G401.6 (cell line): ENCODE data around the gene TICAM2.
A peak's percentile ranks its signal among the peaks of the same experiment; 100 is the strongest.

Experiments used
- FAIRE-seq: peaks from 2 replicates; lab custom pipeline; 2012; peaks lifted over from hg19 to GRCh38; lab: Jason Lieb, UNC

Gene TICAM2

DNA sequence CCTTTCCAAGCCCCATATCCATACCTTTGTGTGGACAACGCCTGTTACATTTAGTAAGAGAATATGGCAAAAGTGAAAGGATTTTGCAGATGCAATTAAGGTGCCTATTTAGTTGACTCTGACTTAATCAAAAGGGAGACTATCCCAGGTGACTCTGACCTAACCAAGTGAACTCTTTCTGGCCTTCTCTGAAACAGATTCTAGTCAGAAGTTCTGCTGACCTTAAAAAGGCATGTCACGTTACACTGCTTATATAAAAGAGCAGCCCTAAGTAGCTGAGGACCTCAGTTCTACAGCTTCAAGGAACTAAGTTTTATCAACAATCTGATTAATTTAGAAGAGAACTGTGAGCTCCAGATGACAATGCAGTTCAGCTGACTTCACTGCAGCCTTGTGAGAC is 5.7 kb upstream of the TICAM2 start:
- no peak for FAIRE-seq

DNA sequence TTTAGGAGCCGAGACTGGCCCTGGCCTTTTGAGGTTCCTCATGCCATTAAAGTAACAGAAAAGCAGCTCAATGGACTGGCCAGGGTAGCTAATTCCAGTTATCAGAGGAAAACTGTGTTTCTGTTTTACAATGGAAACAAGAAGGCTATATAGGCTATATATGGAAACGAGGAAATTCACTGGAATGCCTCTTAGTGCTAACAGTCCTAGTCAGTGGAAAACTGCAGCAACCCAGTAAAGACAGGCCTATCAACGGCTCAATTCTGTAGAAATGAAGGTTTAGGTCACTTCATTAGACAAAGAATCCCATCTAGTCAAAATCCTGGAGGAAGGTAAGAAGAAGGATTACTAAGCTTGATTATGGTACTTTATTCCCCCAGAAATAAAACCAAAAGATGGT is 3.2 kb upstream of the TICAM2 start:
- FAIRE-seq: no peak

- FAIRE-seq: no peak
Observed at GRCh38 chr5:115602591-115603125, 379 bp upstream of the TICAM2 start.

- FAIRE-seq: no peak
Observed at GRCh38 chr5:115600766-115601165, 1.5 kb downstream of the TICAM2 start.

DNA sequence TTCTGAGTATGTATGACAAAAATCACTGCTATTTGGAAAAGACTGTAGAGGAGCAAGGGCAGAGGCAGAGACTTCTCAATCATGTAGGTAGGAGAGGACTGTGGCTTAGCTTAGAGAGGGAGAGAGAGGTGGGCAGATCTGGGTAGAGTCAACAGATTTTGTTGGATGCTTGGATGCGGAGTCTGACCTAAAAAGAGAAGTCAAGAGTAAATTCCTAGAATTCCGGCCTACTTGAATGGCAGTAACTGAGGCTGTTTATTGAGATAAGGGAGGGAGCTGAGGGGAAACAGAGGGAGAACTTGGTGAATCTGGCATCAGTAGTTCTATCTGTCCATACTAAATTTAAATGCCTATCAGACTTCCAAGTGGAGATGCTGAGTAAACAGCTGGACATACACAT is 2.4 kb downstream of the TICAM2 start:
- no peak for FAIRE-seq

- no peak for FAIRE-seq
Observed at GRCh38 chr5:115599502-115599901, 2.8 kb downstream of the TICAM2 start.

- no peak for FAIRE-seq
Observed at GRCh38 chr5:115594128-115595047, 7.9 kb downstream of the TICAM2 start.

- no peak for FAIRE-seq
Observed at GRCh38 chr5:115589043-115589442, 13.2 kb downstream of the TICAM2 start.

- FAIRE-seq: no peak
Observed at GRCh38 chr5:115588640-115589039, 13.6 kb downstream of the TICAM2 start.

GRCh38 chr5:115586525-115587146 is 15.6 kb downstream of the TICAM2 start:
- FAIRE-seq: peak; percentile 85

- no peak for FAIRE-seq
Observed at GRCh38 chr5:115585265-115585664, 17.0 kb downstream of the TICAM2 start.

GRCh38 chr5:115584501-115584900 is 17.8 kb downstream of the TICAM2 start:
- no peak for FAIRE-seq

- FAIRE-seq: no peak
Observed at GRCh38 chr5:115583474-115583873, 18.8 kb downstream of the TICAM2 start.

- no peak for FAIRE-seq
Observed at GRCh38 chr5:115580941-115581340, 21.3 kb downstream of the TICAM2 start.

DNA sequence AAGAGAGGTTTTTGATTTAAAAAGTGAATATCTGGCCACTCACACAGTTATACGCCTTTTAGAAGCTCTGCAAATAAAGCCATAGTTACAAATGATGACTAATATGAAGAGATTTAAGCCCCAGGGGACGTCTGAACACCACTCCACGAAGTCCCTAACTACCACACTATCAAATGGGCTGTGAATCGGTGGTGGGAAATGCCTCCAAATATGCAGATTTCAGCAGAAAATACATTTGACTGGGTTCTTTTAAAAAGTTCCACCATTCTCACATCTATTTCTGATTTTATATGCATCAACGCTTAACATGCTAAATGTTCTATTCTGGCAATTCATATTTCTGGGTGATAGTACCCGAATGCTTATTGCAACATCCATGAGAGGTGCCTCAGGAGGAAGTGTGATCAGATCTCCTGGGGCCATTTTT is 22.5 kb downstream of the TICAM2 start:
- FAIRE-seq: no peak

GRCh38 chr5:115579216-115579615 is 23.1 kb downstream of the TICAM2 start:
- no peak for FAIRE-seq

DNA sequence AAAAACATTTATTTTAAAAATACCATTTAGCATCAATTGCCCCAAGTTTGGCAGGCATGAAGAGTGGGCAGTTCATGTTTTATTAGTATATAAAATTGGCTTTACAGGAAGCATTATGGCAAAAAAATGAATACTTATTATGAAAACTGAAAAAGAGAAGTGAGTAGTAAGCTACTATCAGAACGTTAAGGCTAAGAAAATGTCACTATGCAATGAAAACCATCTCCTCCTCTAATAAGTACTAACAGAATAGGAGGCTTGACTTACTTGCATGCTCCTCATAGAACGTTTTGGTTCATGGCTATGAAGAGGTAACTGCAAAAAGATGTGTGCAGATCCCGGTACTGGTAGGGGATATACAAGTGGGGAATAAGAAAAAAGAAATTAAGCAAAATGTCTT is 23.6 kb downstream of the TICAM2 start:
- FAIRE-seq: no peak

GRCh38 chr5:115577741-115578140 is 24.5 kb downstream of the TICAM2 start:
- no peak for FAIRE-seq

DNA sequence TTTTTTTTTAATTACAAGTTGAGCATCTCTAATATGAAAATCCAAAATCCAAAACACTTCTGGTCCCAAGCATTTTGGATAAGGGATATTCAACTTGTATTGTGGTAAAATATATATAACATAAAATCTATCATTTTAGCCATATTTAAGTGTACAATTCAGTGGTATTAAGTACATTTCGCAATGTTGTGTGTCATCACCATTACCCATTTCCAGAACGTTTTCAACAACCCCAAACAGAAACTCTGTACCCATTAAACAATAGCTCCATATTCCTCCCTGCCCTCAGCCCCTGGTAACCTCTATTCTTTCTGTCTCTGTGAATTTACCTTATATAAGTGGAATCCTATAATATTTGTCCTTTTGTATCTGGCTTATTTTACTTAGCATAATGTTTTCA is 24.9 kb downstream of the TICAM2 start:
- FAIRE-seq: no peak

DNA sequence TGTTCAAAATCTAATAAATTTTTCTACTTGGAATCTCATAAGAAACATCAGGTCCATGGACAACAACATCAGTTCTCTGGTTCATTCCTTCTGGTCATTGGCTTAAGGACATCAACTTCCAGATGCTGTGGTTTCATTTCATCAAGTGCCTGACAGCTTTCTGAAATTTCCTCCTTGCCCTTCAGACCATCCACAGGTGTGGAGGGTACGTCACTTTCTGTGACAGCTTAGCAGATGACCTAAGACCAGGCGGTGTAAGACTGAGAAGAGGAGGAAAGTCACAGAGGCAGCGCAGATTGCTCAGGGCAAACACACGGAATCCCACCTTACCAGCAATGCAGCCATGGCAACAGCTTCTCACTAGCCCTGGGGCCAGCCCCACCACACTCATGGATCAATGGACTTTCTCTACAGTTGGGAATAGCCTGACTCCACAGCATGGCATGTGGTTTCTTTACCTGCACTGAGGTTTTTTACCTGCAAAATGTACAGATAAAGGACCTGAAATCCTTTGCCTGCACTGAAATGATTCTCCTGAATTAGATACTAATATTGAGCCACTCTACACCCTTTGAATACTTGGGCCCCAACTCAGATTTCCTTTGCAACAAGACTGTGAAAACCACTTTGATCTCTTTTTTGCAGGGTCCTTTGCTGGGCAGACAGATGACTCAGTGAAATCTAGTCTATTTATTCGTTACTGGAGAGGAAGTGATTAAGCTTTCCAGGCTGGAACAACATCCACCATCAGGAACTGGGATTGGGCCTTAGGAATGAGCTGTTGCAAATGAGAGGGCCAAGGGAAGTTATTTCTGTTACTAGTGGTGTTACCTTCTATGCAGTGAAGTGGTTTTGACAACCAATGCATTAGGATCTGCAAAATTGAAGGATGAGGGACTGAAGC is 26.9 kb downstream of the TICAM2 start:
- FAIRE-seq: no peak

DNA sequence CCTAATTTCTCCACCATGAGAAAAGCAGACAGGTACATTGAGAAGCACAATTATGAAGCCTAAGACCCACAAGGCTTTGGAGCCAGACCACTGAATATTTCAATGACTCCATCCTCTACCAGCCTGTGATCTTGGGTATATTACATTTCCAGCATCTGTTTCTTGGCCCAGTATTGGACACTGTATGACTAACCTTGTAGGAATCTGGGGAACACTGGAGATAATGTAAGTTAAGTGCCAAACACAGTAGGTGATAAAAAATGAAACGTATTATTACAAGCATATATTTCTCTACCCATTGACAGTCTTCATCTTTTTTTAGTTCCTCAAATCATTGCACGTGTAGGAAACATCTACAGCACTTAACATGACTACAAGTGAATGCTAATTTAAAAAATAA is 29.1 kb downstream of the TICAM2 start:
- no peak for FAIRE-seq

GRCh38 chr5:115571441-115571878 is 30.8 kb downstream of the TICAM2 start:
- no peak for FAIRE-seq
